Heart right ventricle (tissue), 16 donors: ENCODE results near the gene SUFU. TPM values are rescaled to one million over a fixed set of nuclear protein-coding genes. Genes with fewer than 3 reads are reported as not detected.

ENCODE experiments used
- ATAC-seq, 8 donors: fragments of 200-7000 bp; cut with Tn5 transposase; one replicate each; pipeline ENCODE4 v1.9.1; 2020; ENCODE audit warnings: mild to moderate bottlenecking in 8 of 8, moderate library complexity in 8 of 8, moderate number of reproducible peaks in 1 of 8
- DNase-seq, 2 donors: peaks; one replicate each; pipeline ENCODE4 v3.0.0-alpha.2; 2020
- H3K27ac ChIP-seq, 10 donors: fragments of 200-600 bp; sonication (generic) in 2 of 10; one replicate each; pipeline versions ENCODE4 v1.5.0 to v1.8.0; 2020 to 2022; ENCODE audit warnings: mild to moderate bottlenecking in 3 of 10
- H3K27me3 ChIP-seq, 7 donors: fragments of 200-600 bp; one replicate each; pipeline ENCODE4 v1.8.0; 2021 to 2022; ENCODE audit warnings: mild to moderate bottlenecking in 2 of 7
- H3K36me3 ChIP-seq, 9 donors: fragments of 200-600 bp; sonication (generic) in 1 of 9; one replicate each; pipeline versions ENCODE4 v1.5.0 to v1.8.0; 2020 to 2022; ENCODE audit warnings: mild to moderate bottlenecking in 2 of 9
- H3K4me1 ChIP-seq, 9 donors: fragments of 200-600 bp; sonication (generic) in 1 of 9; one replicate each; pipeline versions ENCODE4 v1.5.0 to v1.8.0; 2020 to 2022; ENCODE audit warnings: mild to moderate bottlenecking in 4 of 9
- H3K4me3 ChIP-seq, 10 donors: fragments of 200-600 bp; sonication (generic) in 2 of 10; one replicate each; pipeline versions ENCODE4 v1.5.0 to v1.8.0; 2020 to 2022; ENCODE audit warnings: mild to moderate bottlenecking in 7 of 10, moderate library complexity in 2 of 10
- H3K9me3 ChIP-seq, 11 donors: fragments of 200-600 bp in 10 of 11; sonication (generic) in 2 of 11; one replicate each; pipeline versions ENCODE4 v1.5.0 to v1.8.0; 2013 to 2022; ENCODE audit warnings: mild to moderate bottlenecking in 2 of 11, control low read depth in 1 of 11, moderate library complexity in 1 of 11
- WGBS, 2 donors: extraction: QIAGEN DNeasy Blood & Tissue Kit; methylation state at CpG; one replicate each; pipeline ENCODE4 v1.1.7; 2013; ENCODE audit warnings: inconsistent platforms in 1 of 2; 5-methylcytosine and 5-hydroxymethylcytosine counted together
- intact Hi-C, 10 donors: fragments of 100-400 bp; cut with DNase I; formaldehyde crosslinking; loops; one replicate each; pipeline versions ENCODE4 v1.11.1 to v1.14.2; 2022
- polyA plus RNA-seq, 2 donors: library from polyadenylated mRNA; stranded (reverse); fragments of 200-250 nt; gene quantifications; one replicate each; pipeline ENCODE4 v1.2.3, GENCODE V29; 2013
- total RNA-seq, 10 donors: library from RNA; stranded (reverse); fragmentation: NEBNext Ultra II Directional in 3 of 10; extraction: Animal tissue kit (Norgen Biotek cat#: 25700) in 3 of 10; gene quantifications; one replicate each; pipeline versions ENCODE4 v1.2.1 to v1.2.4, GENCODE V29; 2021 to 2023
- TF ChIP-seq, protein P1 (sequence below), 9 donors: fragments of 200-600 bp; sonication (generic) in 2 of 9; IDR thresholded peaks; one replicate each; pipeline versions ENCODE4 v1.5.0 to v1.8.0; 2021 to 2022; ENCODE audit warnings: antibody characterized with exemption in 9 of 9, mild to moderate bottlenecking in 5 of 9, moderate library complexity in 1 of 9
- donor health status: Arrhythmogenic right ventricular cardiomyopathy.
- donor health status: ischemic (EF 13 %, LVEDD 7.1; RV severe dilation, severe dysfunction).
- donor health status: healthy with polysubstance abuse.
- donor health status: DM: no; HTN: yes; CAD: no.
- donor health status: DM: no; HTN: no; CAD: no.
- donor health status: ischemic (EF 25% LVEDD 6.9; RV normal size, moderate dysfunction).
- donor health status: ischemic (EF 25% LVEDD 5.7; RV mildly dilated, moderate dysfunction).
- donor health status: healthy.
- donor health status: DM: yes; HTN: yes; CAD: no.
- donor health status: Ischemic cardiomyopathy.
- donor health status: ischemic (EF 35%, LVEDD 5.7; RV mildly dilated, moderate dysfunction).
- donor health status: nonischemic (EF 11% LVEDD 7.7; RV severe dilation, severe dysfunction).
- donor health status: DM: yes; HTN: yes; CAD: no.
- donor health status: PGD.
- donor health status: ischemic (EF 29% LVEDD 5.4; RV normal size, mild dysfunction).
- donor health status: nonischemic (EF 23%, LVEDD 6.1; RV moderate dilation, normal function).

The SUFU gene
- total and polyA plus RNA-seq, 12 donors = 3.3 to 10.1 (median 7.2) TPM

DNA sequence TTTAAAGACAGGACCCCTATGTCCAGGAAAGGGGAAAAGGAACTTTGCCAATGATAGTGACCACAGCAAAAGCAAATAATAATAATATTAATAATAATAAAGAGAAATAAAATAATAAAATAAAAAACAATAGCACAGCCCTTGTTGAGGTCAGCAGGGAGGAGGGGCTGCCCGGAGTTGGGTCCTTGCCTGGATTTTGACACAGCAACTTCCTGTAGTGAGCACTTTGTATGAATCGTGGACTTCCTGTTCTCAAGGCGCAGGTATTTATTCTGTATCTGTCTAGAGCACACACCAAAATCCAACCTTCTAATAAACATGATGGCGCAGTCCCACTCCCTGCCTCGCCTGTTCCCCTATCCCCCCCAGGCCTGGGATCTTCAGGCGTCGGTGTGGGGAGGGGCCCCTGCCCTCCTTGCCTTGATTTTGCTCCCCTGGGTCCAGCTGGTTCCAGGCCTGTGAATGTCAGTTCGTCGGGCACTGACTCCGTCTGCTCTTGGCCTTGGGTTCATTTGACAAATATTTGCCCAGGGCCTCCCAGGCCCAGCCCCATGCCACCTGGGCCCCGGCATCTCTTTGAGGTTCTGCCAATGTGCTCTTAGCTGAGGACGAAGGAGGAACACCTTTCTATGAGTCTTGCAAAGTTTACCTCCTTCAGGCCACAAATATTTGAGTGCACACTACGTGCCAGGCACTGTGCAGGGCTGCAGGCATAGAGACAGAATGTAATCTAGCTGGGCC is 154.4 kb downstream of the SUFU start:
- Histone ChIP-seq H3K4me1 (peaks cover 21 to 64% (median 46%) of the 10 kb centered on the region in 9 donors), H3K4me3 (no peak overlapping the region), H3K9me3 (no peaks in the 10 kb centered on the region), H3K27ac (peak overlapping the region; percentile 21 to 77 (median 71)), H3K27me3 (no peaks in the 10 kb centered on the region), H3K36me3 (peaks cover 0 to 63% (median 43%) of the 10 kb centered on the region in 9 donors)
- 58 to 62% methylated on average over 13 of the region's 13 CpGs for WGBS, 2 donors
- DNase-seq (peak; percentile 26 to 70), ATAC-seq (peak in 5 of 8 donors; percentile 9 to 61 (median 41))
- TF ChIP-seq, protein P1, sequence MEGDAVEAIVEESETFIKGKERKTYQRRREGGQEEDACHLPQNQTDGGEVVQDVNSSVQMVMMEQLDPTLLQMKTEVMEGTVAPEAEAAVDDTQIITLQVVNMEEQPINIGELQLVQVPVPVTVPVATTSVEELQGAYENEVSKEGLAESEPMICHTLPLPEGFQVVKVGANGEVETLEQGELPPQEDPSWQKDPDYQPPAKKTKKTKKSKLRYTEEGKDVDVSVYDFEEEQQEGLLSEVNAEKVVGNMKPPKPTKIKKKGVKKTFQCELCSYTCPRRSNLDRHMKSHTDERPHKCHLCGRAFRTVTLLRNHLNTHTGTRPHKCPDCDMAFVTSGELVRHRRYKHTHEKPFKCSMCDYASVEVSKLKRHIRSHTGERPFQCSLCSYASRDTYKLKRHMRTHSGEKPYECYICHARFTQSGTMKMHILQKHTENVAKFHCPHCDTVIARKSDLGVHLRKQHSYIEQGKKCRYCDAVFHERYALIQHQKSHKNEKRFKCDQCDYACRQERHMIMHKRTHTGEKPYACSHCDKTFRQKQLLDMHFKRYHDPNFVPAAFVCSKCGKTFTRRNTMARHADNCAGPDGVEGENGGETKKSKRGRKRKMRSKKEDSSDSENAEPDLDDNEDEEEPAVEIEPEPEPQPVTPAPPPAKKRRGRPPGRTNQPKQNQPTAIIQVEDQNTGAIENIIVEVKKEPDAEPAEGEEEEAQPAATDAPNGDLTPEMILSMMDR (IDR thresholded peaks at IDR 0.05) = no peak
- intact Hi-C loops = no loop called here

DNA sequence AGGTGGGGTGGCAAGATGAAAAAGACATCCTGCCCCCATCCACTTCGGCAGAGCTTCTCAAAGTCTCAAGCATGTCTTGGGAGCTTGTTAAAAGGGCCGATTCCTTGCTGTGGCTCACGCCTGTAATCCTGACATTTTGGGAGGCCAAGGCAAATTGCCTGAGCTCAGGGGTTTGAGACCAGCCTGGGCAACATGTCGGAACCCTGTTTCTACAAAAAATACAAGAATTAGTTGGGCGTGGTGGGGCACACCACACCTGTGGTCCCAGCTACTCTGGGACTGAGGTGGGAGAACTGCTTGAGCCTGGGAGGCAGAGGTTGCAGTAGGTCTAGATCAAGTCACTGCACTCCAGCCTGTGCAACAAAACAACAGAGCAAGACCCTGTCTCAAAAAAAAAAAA is 155.0 kb downstream of the SUFU start:
- peaks cover 16 to 57% (median 42%) of the 10 kb centered on the region in 9 donors for H3K4me1 ChIP-seq
- no peaks in the 10 kb centered on the region for H3K9me3 ChIP-seq
- no peak for ATAC-seq
- intact Hi-C loops = no loop called here
- peak overlapping the region in 8 of 10 donors; percentile 35 to 77 (median 71) for H3K27ac ChIP-seq
- WGBS, 2 donors = 84 to 88% methylated on average over 5 of the region's 5 CpGs
- DNase-seq = no peak
- no peaks in the 10 kb centered on the region for H3K27me3 ChIP-seq
- no peak overlapping the region for H3K4me3 ChIP-seq
- H3K36me3 ChIP-seq = peaks cover 0 to 57% (median 40%) of the 10 kb centered on the region in 9 donors
- TF ChIP-seq, protein P1 (IDR thresholded peaks at IDR 0.05) = no peak

DNA sequence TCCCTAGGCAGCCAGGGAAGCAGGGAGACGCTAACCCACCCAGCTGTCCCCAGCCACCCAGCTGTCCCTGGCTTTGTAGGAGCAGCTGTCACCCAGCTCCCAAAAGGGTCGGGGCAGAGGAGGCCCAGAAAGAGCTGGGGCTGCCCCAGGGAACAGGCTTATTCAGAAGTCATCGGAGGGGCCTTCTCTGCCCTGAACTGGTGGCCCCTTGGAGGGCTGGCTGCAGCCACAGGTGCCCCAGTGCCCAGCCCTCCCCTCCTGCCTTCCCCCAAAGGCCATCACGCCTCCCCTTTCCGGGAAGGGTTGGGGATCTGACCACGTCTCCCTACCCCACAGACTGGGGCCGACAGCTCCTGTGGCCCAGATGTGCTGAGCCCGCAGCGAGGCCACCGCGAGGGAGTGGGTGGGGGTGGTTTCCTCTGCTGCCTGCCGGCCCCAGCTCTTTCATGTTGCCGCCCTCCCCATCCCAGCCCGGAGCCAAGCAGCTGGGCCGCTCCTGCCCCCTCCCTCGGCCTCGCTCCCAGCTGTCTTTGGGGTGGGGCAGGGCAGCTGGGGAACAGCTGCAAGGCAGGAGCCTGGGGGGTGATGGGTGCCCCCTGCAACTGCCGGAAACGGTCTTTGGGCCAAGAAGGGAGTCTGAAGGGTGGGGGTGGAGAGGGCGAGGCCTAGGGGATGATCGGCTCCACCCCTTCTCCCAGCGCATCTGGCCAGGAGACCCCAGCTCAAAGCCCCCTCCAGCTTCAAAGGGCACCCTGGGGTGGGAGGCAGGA is 157.3 kb downstream of the SUFU start:
- H3K4me3 ChIP-seq = peak overlapping the region in 4 of 10 donors; percentile 8 to 22 (median 10)

DNA sequence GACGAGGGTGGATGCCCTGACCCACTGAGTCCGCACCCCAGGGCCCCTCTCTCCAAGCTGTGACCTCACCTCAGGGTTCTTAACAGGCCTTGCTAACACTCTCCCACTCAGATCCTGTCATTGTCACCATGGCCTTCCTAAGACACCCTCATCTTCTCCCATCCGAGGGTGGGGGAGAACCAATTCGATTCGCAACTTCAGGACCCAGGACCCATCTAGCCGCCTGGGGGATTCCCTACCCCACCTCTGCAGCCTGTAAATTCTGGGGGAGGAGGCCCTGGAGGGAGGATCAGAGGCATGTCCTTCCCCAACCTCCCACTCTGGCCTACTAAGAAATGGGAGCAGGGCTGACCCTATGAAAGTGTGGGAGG is 157.9 kb downstream of the SUFU start:
- Histone ChIP-seq H3K27me3 (no peaks in the 10 kb centered on the region), H3K9me3 (no peaks in the 10 kb centered on the region), H3K36me3 (peaks cover 0 to 28% (median 20%) of the 10 kb centered on the region in 9 donors), H3K4me1 (peaks cover 16 to 47% (median 37%) of the 10 kb centered on the region in 9 donors), H3K27ac (peak overlapping the region in 8 of 10 donors; percentile 8 to 77 (median 50)), H3K4me3 (peak overlapping the region in 2 of 10 donors; percentile 8 to 22)
- intact Hi-C loops = no loop called here
- DNase-seq (no peak), ATAC-seq (peak in 7 of 8 donors; percentile 2 to 33 (median 25))
- TF ChIP-seq, protein P1 (IDR thresholded peaks at IDR 0.05) = no peak
- WGBS, 2 donors = 48 to 71% methylated on average over 6 of the region's 6 CpGs

More for the DNA sequence above, 157.3 kb downstream of the SUFU start:
- intact Hi-C loops = no loop called here
- 16 to 18% methylated on average over 21 to 22 of the region's 22 CpGs for WGBS, 2 donors
- peak; percentile 63 to 83 (median 76) for ATAC-seq
- Histone ChIP-seq H3K9me3 (no peaks in the 10 kb centered on the region), H3K4me1 (peaks cover 16 to 53% (median 37%) of the 10 kb centered on the region in 9 donors), H3K27me3 (no peaks in the 10 kb centered on the region), H3K36me3 (peaks cover 0 to 34% (median 25%) of the 10 kb centered on the region in 9 donors), H3K27ac (peak overlapping the region in 8 of 10 donors; percentile 31 to 77 (median 53))
- TF ChIP-seq, protein P1 (IDR thresholded peaks at IDR 0.05) = no peak
- peak; percentile 67 to 78 for DNase-seq
